ENCODE results near the gene RFT1. TPM values are rescaled to one million over a fixed set of nuclear protein-coding genes. Genes with fewer than 3 reads are reported as not detected.

RFT1 gene
- total and polyA plus RNA-seq, 2 donors (not counting 3 experiments of a cell fraction or from before 2014, with no cell fraction given) = 29.8 to 39.9 TPM

- no TSS peak for BruUV-seq (replicated peaks)
- H3K9ac ChIP-seq (replicated peaks; ENCODE audit: extremely low read depth, insufficient read depth, low read length) = no peak overlapping the region
- H3K27me3 ChIP-seq (ENCODE audit: control insufficient read depth in 2 of 2, insufficient read depth in 2 of 2, low read length in 2 of 2) = no peaks in the 10 kb centered on the region
- peaks cover 7 to 19% of the 10 kb centered on the region in 2 experiments for H3K36me3 ChIP-seq (ENCODE audit: control insufficient read depth in 2 of 2, extremely low read depth in 1 of 2, insufficient read depth in 2 of 2, low read length in 2 of 2)
- no peak overlapping the region for H3K4me2 ChIP-seq (ENCODE audit: insufficient read depth, low read length)
- no peaks in the 10 kb centered on the region for H3K9me3 ChIP-seq (replicated peaks; ENCODE audit: control insufficient read depth, insufficient read depth, low read length)
- POLR2A ChIA-PET = no interaction called here
- no peak for TF ChIP-seq CTCF (IDR thresholded peaks at IDR 0.05; ENCODE audit: extremely low read depth in 1 of 2, insufficient read depth in 1 of 2, low read depth in 1 of 2, low read length in 2 of 2)
- peak; percentile 20 for TF ChIP-seq GATA2 (IDR thresholded peaks at IDR 0.05; ENCODE audit: insufficient read depth, insufficient read length, low read depth, low read length)
- H4K20me1 ChIP-seq (replicated peaks; ENCODE audit: control insufficient read depth, extremely low read depth, insufficient read depth, low read length) = no peaks in the 10 kb centered on the region
- no peak overlapping the region for H3K27ac ChIP-seq (ENCODE audit: insufficient read depth, low read depth, low read length)
- no peak overlapping the region for H2AFZ ChIP-seq (ENCODE audit: low read depth, low read length)
- H3K79me2 ChIP-seq (ENCODE audit: control insufficient read depth, insufficient read depth, low read length) = no peaks in the 10 kb centered on the region
- H3K4me1 ChIP-seq (ENCODE audit: control insufficient read depth, extremely low read depth, insufficient read depth, low read length) = no peaks in the 10 kb centered on the region
- CTCF ChIA-PET = interaction anchor here (0.6 to 5.0 kb wide), 30 partner anchors 8 to 331 kb away, joined by 3 to 155 read pairs (median 4); partner anchors contain the start of genes PRKCD and RFT1
- intact Hi-C loops (cut with micrococcal nuclease) (loop anchor here (1.0 to 10.0 kb wide), 2 partner anchors 82 to 180 kb away; no protein-coding TSS in a partner anchor), dilution Hi-C loops (cut with MboI; ENCODE audit: extremely low pct_ligation_motif_present, low sequenced_read_pairs) (no loop called here)
- no peaks in the 10 kb centered on the region for H3K9me1 ChIP-seq (replicated peaks; ENCODE audit: control insufficient read depth, extremely low read depth, insufficient read depth, low read length)
- no peak overlapping the region for H3K4me3 ChIP-seq (replicated peaks in 1 of 3; ENCODE audit: insufficient read depth in 1 of 3, low read depth in 1 of 3, low read length in 3 of 3)
- DNase-seq (ENCODE audit: low read depth, low spot score) (no peak), FAIRE-seq (no peak)
These were observed 15.7 kb downstream of the RFT1 start for GRCh38 chr3:53114412-53115074.

GRCh38 chr3:53114011-53114400 lies 16.2 kb downstream of the RFT1 start:
- no peaks in the 10 kb centered on the region for H3K9me1 ChIP-seq (replicated peaks; ENCODE audit: control insufficient read depth, extremely low read depth, insufficient read depth, low read length)
- no peak overlapping the region for H3K27ac ChIP-seq (ENCODE audit: insufficient read depth, low read depth, low read length)
- peak overlapping the region; percentile 52 for H2AFZ ChIP-seq (ENCODE audit: low read depth, low read length)
- H3K4me1 ChIP-seq (ENCODE audit: control insufficient read depth, extremely low read depth, insufficient read depth, low read length) = no peaks in the 10 kb centered on the region
- TF ChIP-seq POLR2A (IDR thresholded peaks at IDR 0.05; ENCODE audit: low read depth, low read length) = no peak
- TF ChIP-seq CTCF (IDR thresholded peaks at IDR 0.05; ENCODE audit: extremely low read depth in 1 of 2, insufficient read depth in 1 of 2, low read depth in 1 of 2, low read length in 2 of 2) = peak; percentile 88 to 91
- no peaks in the 10 kb centered on the region for H3K79me2 ChIP-seq (ENCODE audit: control insufficient read depth, insufficient read depth, low read length)
- H3K9me3 ChIP-seq (replicated peaks; ENCODE audit: control insufficient read depth, insufficient read depth, low read length) = no peaks in the 10 kb centered on the region
- POLR2A ChIA-PET = no interaction called here
- no peaks in the 10 kb centered on the region for H3K27me3 ChIP-seq (ENCODE audit: control insufficient read depth in 2 of 2, insufficient read depth in 2 of 2, low read length in 2 of 2)
- no peak overlapping the region for H3K9ac ChIP-seq (replicated peaks; ENCODE audit: extremely low read depth, insufficient read depth, low read length)
- FAIRE-seq = peak; percentile 89
- no peak overlapping the region for H3K4me3 ChIP-seq (replicated peaks in 1 of 3; ENCODE audit: insufficient read depth in 1 of 3, low read depth in 1 of 3, low read length in 3 of 3)
- H3K4me2 ChIP-seq (ENCODE audit: insufficient read depth, low read length) = no peak overlapping the region
- dilution Hi-C loops (cut with MboI; ENCODE audit: extremely low pct_ligation_motif_present, low sequenced_read_pairs) = no loop called here
- intact Hi-C loops (cut with micrococcal nuclease) = loop anchor here (1.0 to 10.0 kb wide), 2 partner anchors 82 to 181 kb away; no protein-coding TSS in a partner anchor
- no peaks in the 10 kb centered on the region for H4K20me1 ChIP-seq (replicated peaks; ENCODE audit: control insufficient read depth, extremely low read depth, insufficient read depth, low read length)
- no TSS peak for BruUV-seq (replicated peaks)
- peaks cover 7 to 18% of the 10 kb centered on the region in 2 experiments for H3K36me3 ChIP-seq (ENCODE audit: control insufficient read depth in 2 of 2, extremely low read depth in 1 of 2, insufficient read depth in 2 of 2, low read length in 2 of 2)
- CTCF ChIA-PET = interaction anchor here (0.6 to 5.0 kb wide), 29 partner anchors 8 to 331 kb away, joined by 3 to 155 read pairs (median 4); partner anchors contain the start of gene PRKCD
- peak; percentile 74 for DNase-seq (ENCODE audit: low read depth, low spot score)
